Central memory CD8-positive, alpha-beta T cell (primary cell): ENCODE data around the gene RAP1GAP2.

ENCODE experiments used
- ATAC-seq: fragments of 150-1000 bp; cut with Tn5 transposase; replicated peaks from 2 replicates; pipeline ENCODE4 v1.10.0; 2022; ENCODE audit warnings: mild to moderate bottlenecking, moderate FRiP score, moderate number of reproducible peaks; ENCODE audit not compliant: poor library complexity, severe bottlenecking; ENCODE audit errors: extremely low read depth
- DNase-seq, 2 donors: peaks; one replicate each; pipeline ENCODE4 v3.0.0; 2021; ENCODE audit warnings: low spot score in 2 of 2
- H3K27ac Mint-ChIP-seq: one replicate; pipeline ENCODE4 v1.8.0; 2022; ENCODE audit warnings: low read depth, mild to moderate bottlenecking, moderate library complexity, mixed read lengths
- H3K27me3 Mint-ChIP-seq: one replicate; pipeline ENCODE4 v1.8.0; 2022; ENCODE audit warnings: mixed read lengths
- H3K36me3 Mint-ChIP-seq: one replicate; pipeline ENCODE4 v1.8.0; 2022; ENCODE audit warnings: mild to moderate bottlenecking, moderate library complexity, mixed read lengths; ENCODE audit not compliant: insufficient read depth
- H3K4me1 Mint-ChIP-seq: one replicate; pipeline ENCODE4 v1.8.0; 2022; ENCODE audit warnings: mixed read lengths
- H3K4me3 Mint-ChIP-seq: one replicate; pipeline ENCODE4 v1.8.0; 2022; ENCODE audit warnings: mild to moderate bottlenecking, moderate library complexity, mixed read lengths
- H3K9me3 Mint-ChIP-seq: one replicate; pipeline ENCODE4 v1.8.0; 2022; ENCODE audit warnings: mixed read lengths

The RAP1GAP2 gene

GRCh38 chr17:3033248-3033640 lies 237.0 kb downstream of the RAP1GAP2 start:
- DNase-seq (no peak), ATAC-seq (no peak)
- peaks cover 8% of the 10 kb centered on the region for H3K4me1 Mint-ChIP-seq
- H3K27ac Mint-ChIP-seq = no peak overlapping the region
- H3K9me3 Mint-ChIP-seq = no peaks in the 10 kb centered on the region
- H3K36me3 Mint-ChIP-seq = peaks cover 39% of the 10 kb centered on the region
- no peaks in the 10 kb centered on the region for H3K27me3 Mint-ChIP-seq
- no peak overlapping the region for H3K4me3 Mint-ChIP-seq

DNA sequence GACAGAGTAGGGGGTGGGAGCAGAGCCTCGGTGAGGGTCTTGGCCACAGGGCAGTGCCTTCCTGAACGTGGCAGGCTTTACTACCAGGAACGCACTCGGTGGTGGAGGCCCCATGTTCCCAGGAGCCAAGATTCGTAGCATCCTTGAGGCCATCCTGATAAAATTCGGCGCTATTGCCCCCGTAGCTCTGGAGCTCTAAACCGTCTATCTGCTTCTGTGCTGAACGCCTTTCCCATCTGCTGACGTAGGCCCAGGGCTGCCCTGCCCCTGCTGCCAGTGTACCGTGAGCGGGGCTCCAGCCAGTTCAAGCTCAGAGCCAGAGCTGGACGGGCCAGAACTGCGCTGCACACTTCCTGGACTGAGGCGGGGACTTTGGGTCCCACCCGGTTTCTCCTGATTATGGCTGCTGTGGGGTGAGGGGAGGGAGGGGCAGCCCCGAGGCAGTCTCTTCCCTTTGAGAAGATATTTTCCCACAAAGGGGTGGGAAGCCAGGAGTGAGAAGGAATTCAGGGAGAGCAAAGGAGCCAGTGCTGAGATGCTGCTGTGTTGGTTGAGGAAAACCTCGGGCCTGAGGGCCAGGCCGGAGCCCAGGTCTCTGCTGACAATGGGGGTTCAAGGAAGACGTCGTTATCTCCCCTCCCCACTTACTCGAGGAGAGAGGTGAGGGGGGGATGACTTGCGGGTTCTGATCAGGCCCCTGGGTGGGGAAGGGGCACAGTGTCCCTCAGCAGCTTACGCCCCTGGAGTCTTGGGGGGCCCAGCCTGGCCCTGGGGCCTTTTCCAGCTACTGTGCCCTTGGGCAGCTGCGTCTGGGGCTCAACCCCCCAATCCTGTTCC lies 237.7 kb downstream of the RAP1GAP2 start:
- Mint-ChIP-seq H3K9me3 (no peaks in the 10 kb centered on the region), H3K4me1 (peaks cover 8% of the 10 kb centered on the region), H3K27me3 (no peaks in the 10 kb centered on the region), H3K36me3 (peaks cover 38% of the 10 kb centered on the region), H3K27ac (no peak overlapping the region), H3K4me3 (no peak overlapping the region)
- no peak for DNase-seq
- ATAC-seq = no peak

- no peaks in the 10 kb centered on the region for H3K9me3 Mint-ChIP-seq
- no peak overlapping the region for H3K27ac Mint-ChIP-seq
- H3K4me1 Mint-ChIP-seq = peaks cover 11% of the 10 kb centered on the region
- H3K36me3 Mint-ChIP-seq = peaks cover 35% of the 10 kb centered on the region
- ATAC-seq (no peak), DNase-seq (no peak)
- no peak overlapping the region for H3K4me3 Mint-ChIP-seq
- H3K27me3 Mint-ChIP-seq = no peaks in the 10 kb centered on the region
These were observed 238.3 kb downstream of the RAP1GAP2 start for GRCh38 chr17:3034578-3034920.

DNA sequence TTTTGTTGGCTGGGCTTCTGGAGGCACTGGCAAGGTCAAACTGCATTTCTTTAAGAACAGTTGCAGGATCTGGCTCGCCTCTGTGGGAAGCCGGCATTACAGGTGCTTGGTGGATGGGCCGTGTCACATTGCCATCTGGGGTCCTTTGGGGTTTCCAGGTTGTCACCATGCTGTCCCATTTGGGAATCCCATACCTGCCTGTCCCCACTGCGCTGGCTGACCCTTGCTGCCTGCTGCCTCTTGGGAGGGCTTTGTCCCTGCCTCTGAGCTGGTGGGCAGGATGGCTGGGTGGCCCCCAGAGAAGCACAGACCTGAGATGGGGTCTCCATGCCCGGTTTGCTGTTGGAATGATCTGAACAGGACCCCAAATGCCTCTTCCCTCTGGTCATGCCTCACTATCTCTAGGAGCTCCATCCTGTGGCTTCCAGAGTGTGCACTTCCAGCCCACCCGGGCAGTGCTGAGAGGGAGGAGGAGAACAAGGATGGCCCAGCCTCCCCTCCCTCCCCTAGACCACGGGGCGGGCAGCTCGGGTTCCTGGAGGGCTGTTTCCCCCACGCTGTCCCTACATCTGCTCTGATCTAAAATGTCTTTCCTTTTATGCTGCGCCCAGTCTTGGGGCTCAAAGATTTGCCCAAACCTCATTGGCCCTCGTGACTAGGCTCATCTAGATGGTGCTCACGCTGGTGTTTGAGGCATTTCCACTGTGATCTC lies 239.2 kb downstream of the RAP1GAP2 start:
- peaks cover 17% of the 10 kb centered on the region for H3K4me1 Mint-ChIP-seq
- DNase-seq (no peak), ATAC-seq (no peak)
- H3K27me3 Mint-ChIP-seq = no peaks in the 10 kb centered on the region
- H3K36me3 Mint-ChIP-seq = peaks cover 31% of the 10 kb centered on the region
- H3K27ac Mint-ChIP-seq = peak overlapping the region; percentile 32
- no peaks in the 10 kb centered on the region for H3K9me3 Mint-ChIP-seq
- H3K4me3 Mint-ChIP-seq = no peak overlapping the region

DNA sequence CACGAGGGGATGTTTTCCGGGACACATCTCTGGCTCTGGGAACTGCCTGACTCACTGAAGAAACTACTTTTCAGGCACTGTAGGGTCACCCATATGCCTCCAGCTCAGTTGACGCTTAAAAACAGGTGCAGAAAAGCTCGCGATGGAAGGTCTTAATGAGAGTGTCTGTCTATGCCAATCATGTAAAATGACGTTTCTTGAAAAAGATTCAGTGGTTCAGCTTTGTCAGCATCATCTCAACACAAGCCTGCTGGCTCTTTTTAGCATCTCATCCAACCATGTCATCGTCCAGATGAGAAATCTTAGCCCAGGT lies 239.7 kb downstream of the RAP1GAP2 start:
- H3K4me3 Mint-ChIP-seq = no peak overlapping the region
- peaks cover 17% of the 10 kb centered on the region for H3K4me1 Mint-ChIP-seq
- H3K36me3 Mint-ChIP-seq = peaks cover 26% of the 10 kb centered on the region
- peak overlapping the region; percentile 32 for H3K27ac Mint-ChIP-seq
- no peaks in the 10 kb centered on the region for H3K27me3 Mint-ChIP-seq
- no peaks in the 10 kb centered on the region for H3K9me3 Mint-ChIP-seq
- ATAC-seq = no peak
- no peak for DNase-seq

- Mint-ChIP-seq H3K4me3 (no peak overlapping the region), H3K36me3 (peaks cover 24% of the 10 kb centered on the region), H3K27me3 (no peaks in the 10 kb centered on the region), H3K9me3 (no peaks in the 10 kb centered on the region), H3K27ac (no peak overlapping the region), H3K4me1 (peaks cover 17% of the 10 kb centered on the region)
- DNase-seq (no peak), ATAC-seq (no peak)
These were observed 240.6 kb downstream of the RAP1GAP2 start for GRCh38 chr17:3036800-3037199.

GRCh38 chr17:3037259-3037658 lies 241.0 kb downstream of the RAP1GAP2 start:
- peaks cover 17% of the 10 kb centered on the region for H3K4me1 Mint-ChIP-seq
- H3K27ac Mint-ChIP-seq = no peak overlapping the region
- H3K36me3 Mint-ChIP-seq = peaks cover 22% of the 10 kb centered on the region
- H3K9me3 Mint-ChIP-seq = no peaks in the 10 kb centered on the region
- DNase-seq (no peak), ATAC-seq (no peak)
- H3K27me3 Mint-ChIP-seq = no peaks in the 10 kb centered on the region
- no peak overlapping the region for H3K4me3 Mint-ChIP-seq

- peaks cover 17% of the 10 kb centered on the region for H3K4me1 Mint-ChIP-seq
- H3K4me3 Mint-ChIP-seq = no peak overlapping the region
- no peaks in the 10 kb centered on the region for H3K27me3 Mint-ChIP-seq
- no peak for ATAC-seq
- peaks cover 13% of the 10 kb centered on the region for H3K36me3 Mint-ChIP-seq
- peak overlapping the region; percentile 68 for H3K27ac Mint-ChIP-seq
- no peak for DNase-seq
- no peaks in the 10 kb centered on the region for H3K9me3 Mint-ChIP-seq
These were observed 242.7 kb downstream of the RAP1GAP2 start for GRCh38 chr17:3038941-3039340.

GRCh38 chr17:3039736-3040135 lies 243.5 kb downstream of the RAP1GAP2 start:
- ATAC-seq = peak; percentile 67
- no peak for DNase-seq
- peaks cover 17% of the 10 kb centered on the region for H3K4me1 Mint-ChIP-seq
- H3K36me3 Mint-ChIP-seq = peaks cover 15% of the 10 kb centered on the region
- H3K27me3 Mint-ChIP-seq = no peaks in the 10 kb centered on the region
- H3K27ac Mint-ChIP-seq = peak overlapping the region; percentile 68
- H3K4me3 Mint-ChIP-seq = no peak overlapping the region
- H3K9me3 Mint-ChIP-seq = peaks cover 5% of the 10 kb centered on the region

GRCh38 chr17:3040882-3041281 lies 244.6 kb downstream of the RAP1GAP2 start:
- Mint-ChIP-seq H3K27ac (no peak overlapping the region), H3K9me3 (peaks cover 5% of the 10 kb centered on the region), H3K36me3 (peaks cover 10% of the 10 kb centered on the region), H3K4me3 (no peak overlapping the region), H3K27me3 (no peaks in the 10 kb centered on the region), H3K4me1 (peaks cover 13% of the 10 kb centered on the region)
- no peak for ATAC-seq
- DNase-seq = no peak

GRCh38 chr17:3043737-3044365 lies 247.6 kb downstream of the RAP1GAP2 start:
- Mint-ChIP-seq H3K36me3 (peaks cover 10% of the 10 kb centered on the region), H3K9me3 (peaks cover 5% of the 10 kb centered on the region), H3K4me1 (peaks cover 13% of the 10 kb centered on the region), H3K4me3 (no peak overlapping the region), H3K27ac (no peak overlapping the region), H3K27me3 (no peaks in the 10 kb centered on the region)
- DNase-seq (no peak), ATAC-seq (no peak)

GRCh38 chr17:3046753-3047152 lies 250.5 kb downstream of the RAP1GAP2 start:
- Mint-ChIP-seq H3K4me3 (no peak overlapping the region), H3K9me3 (peaks cover 5% of the 10 kb centered on the region), H3K36me3 (peaks cover 10% of the 10 kb centered on the region), H3K27me3 (no peaks in the 10 kb centered on the region), H3K27ac (no peak overlapping the region), H3K4me1 (peaks cover 6% of the 10 kb centered on the region)
- ATAC-seq = no peak
- DNase-seq = no peak
